HL-60 (cell line): ENCODE measurements around the gene IMPDH1.

Experiments used
- CTCF ChIP-seq: IDR thresholded peaks from one replicate; pipeline ENCODE4 v1.5.1; 2011; ENCODE audit warnings: low read length, control low read depth, inconsistent platforms; ENCODE audit not compliant: insufficient read depth
- GABPA ChIP-seq: IDR thresholded peaks from 2 replicates; pipeline ENCODE4 v1.6.1; 2012; ENCODE audit warnings: low read depth
- POLR2AphosphoS5 ChIP-seq: IDR thresholded peaks from 2 replicates; pipeline ENCODE4 v1.6.1; 2012; ENCODE audit warnings: low read depth
- REST ChIP-seq: IDR thresholded peaks from 2 replicates; pipeline ENCODE4 v1.6.1; 2012; ENCODE audit warnings: low read depth; ENCODE audit not compliant: insufficient replicate concordance
- SPI1 ChIP-seq: IDR thresholded peaks from 2 replicates; pipeline ENCODE4 v1.6.1; 2012; ENCODE audit warnings: low read depth, mild to moderate bottlenecking, borderline replicate concordance

- TF ChIP-seq CTCF (no peak), REST (no peak), POLR2AphosphoS5 (no peak), GABPA (no peak), SPI1 (no peak)
Observed at GRCh38 chr7:128392446-128393327, 17.1 kb downstream of the IMPDH1 start.
